ENCODE data around the gene USP15.
"Not testable (repeated sequence)": the region's sequence is repeated elsewhere in the genome, so short reads cannot be mapped to it uniquely, and the experiment has no call there.

Gene USP15

DNA sequence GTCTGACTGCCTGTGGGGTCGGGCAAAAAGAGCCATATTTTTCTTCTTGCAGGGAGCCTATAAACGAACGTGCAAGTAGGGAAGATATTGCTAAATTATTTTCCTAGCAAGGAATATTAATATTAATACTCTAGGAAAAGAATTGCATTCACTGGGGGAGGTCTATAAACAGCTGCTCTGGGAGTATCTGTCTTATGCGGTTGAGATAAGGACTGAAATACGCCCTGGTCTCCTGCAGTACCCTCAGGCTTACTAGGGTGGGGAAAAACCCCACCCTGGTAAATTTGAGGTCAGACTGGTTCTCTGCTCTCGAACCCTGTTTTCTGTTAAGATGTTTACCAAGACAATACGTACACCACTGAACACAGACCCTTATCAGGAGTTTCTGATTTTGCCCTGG, 203.0 kb downstream of the USP15 start:
- DNase-seq: not testable (repeated sequence)

Measured in CD4-positive, alpha-beta T cell treated with Interleukin-17A for 4 hours (primary cell).